Psoas muscle (tissue), 8 donors: ENCODE measurements around the gene GPR135. TPM values are rescaled to one million over a fixed set of nuclear protein-coding genes. Genes with fewer than 3 reads are reported as not detected.

ENCODE experiments used
- ATAC-seq, 4 donors: fragments of 200-7000 bp; cut with Tn5 transposase; one replicate each; pipeline ENCODE4 v1.9.1; 2020; ENCODE audit warnings: moderate library complexity in 3 of 4, mild to moderate bottlenecking in 2 of 4
- DNase-seq, 2 donors: peaks; one replicate each; pipeline ENCODE4 v3.0.0-alpha.2; 2020
- H3K27ac ChIP-seq: fragments of 200-600 bp; one replicate; pipeline ENCODE4 v1.8.0; 2022
- H3K27me3 ChIP-seq, 3 donors: fragments of 200-600 bp in 1 of 3; one replicate each; pipeline versions ENCODE4 v1.6.1 to v1.8.0; 2013 to 2022; ENCODE audit warnings: low read length in 2 of 3, mild to moderate bottlenecking in 2 of 3, moderate library complexity in 1 of 3; ENCODE audit not compliant: insufficient read depth in 3 of 3
- H3K36me3 ChIP-seq, 2 donors: fragments of 200-600 bp in 1 of 2; one replicate each; pipeline versions ENCODE4 v1.6.1 to v1.8.0; 2013 to 2022; ENCODE audit warnings: low read depth in 1 of 2, mild to moderate bottlenecking in 1 of 2, moderate library complexity in 1 of 2; ENCODE audit not compliant: insufficient read depth in 1 of 2
- H3K4me1 ChIP-seq: fragments of 200-600 bp; one replicate; pipeline ENCODE4 v1.8.0; 2022
- H3K4me3 ChIP-seq: fragments of 200-600 bp; one replicate; pipeline ENCODE4 v1.8.0; 2022; ENCODE audit warnings: mild to moderate bottlenecking
- H3K9me3 ChIP-seq: fragments of 200-600 bp; one replicate; pipeline ENCODE4 v1.8.0; 2022
- CTCF ChIP-seq: fragments of 200-600 bp; IDR thresholded peaks from one replicate; pipeline ENCODE4 v1.8.0; 2022; ENCODE audit warnings: antibody characterized with exemption
- WGBS, 3 donors: extraction: QIAGEN DNeasy Blood & Tissue Kit; methylation state at CpG; one replicate each; pipeline versions ENCODE4 v1.1.6 to v1.1.7; 2013; 5-methylcytosine and 5-hydroxymethylcytosine counted together
- intact Hi-C, 2 donors: fragments of 100-400 bp; cut with DNase I; formaldehyde crosslinking; loops; one replicate each; pipeline versions ENCODE4 v1.11.0 to v1.14.2; 2022
- polyA plus RNA-seq, 3 donors: library from polyadenylated mRNA; stranded (reverse); fragments of 200-250 nt; gene quantifications; one replicate each; pipeline ENCODE4 v1.2.3, GENCODE V29; 2013
- total RNA-seq, 4 donors: library from RNA; stranded (reverse); fragmentation: NEBNext Ultra II Directional in 2 of 4; extraction: Animal tissue kit (Norgen Biotek cat#: 25700) in 2 of 4; gene quantifications; one replicate each; pipeline versions ENCODE4 v1.2.1 to v1.2.4, GENCODE V29; 2021 to 2023
- donor health status: healthy with polysubstance abuse.
- donor health status: DM: no; HTN: no; CAD: no; lungs with moderate emphysema.
- donor health status: Bipolar disorder and iron deficiency.
- donor health status: healthy.
- donor health status: DM: yes; HTN: yes; CAD: no.
- donor health status: DM: no; HTN: no; CAD: no.
- donor health status: DM: no; HTN: no; CAD: no.
- donor health status: DM: yes; HTN: yes; CAD: no.

GPR135 gene
- total and polyA plus RNA-seq, 7 donors: 0.84 to 2.7 (median 1.7) TPM

- Histone ChIP-seq H3K27ac (no peak overlapping the region), H3K36me3 (peaks cover 0 to 70% of the 10 kb centered on the region in 2 donors), H3K9me3 (no peaks in the 10 kb centered on the region), H3K27me3 (no peaks in the 10 kb centered on the region), H3K4me1 (no peaks in the 10 kb centered on the region), H3K4me3 (no peak overlapping the region)
- intact Hi-C loops: loop anchor here in 1 of 2 donors (10.0 kb wide), 1 partner anchor 684 kb away; no protein-coding TSS in a partner anchor
- DNase-seq (no peak), ATAC-seq (no peak)
- 37 to 59% (median 40%) methylated on average over 3 of the region's 3 CpGs for WGBS, 3 donors
- TF ChIP-seq CTCF: no peak
Observed at GRCh38 chr14:59500732-59501131, 35.6 kb upstream of the GPR135 start.

- 31 to 44% (median 34%) methylated on average over 1 of the region's 1 CpG for WGBS, 3 donors
- DNase-seq (no peak), ATAC-seq (no peak)
- peaks cover 5% of the 10 kb centered on the region for H3K4me1 ChIP-seq
- H3K36me3 ChIP-seq: peaks cover 6 to 100% of the 10 kb centered on the region in 2 donors
- no peaks in the 10 kb centered on the region for H3K9me3 ChIP-seq
- H3K4me3 ChIP-seq: no peak overlapping the region
- TF ChIP-seq CTCF: no peak
- intact Hi-C loops: no loop called here
- H3K27me3 ChIP-seq: no peaks in the 10 kb centered on the region
- no peak overlapping the region for H3K27ac ChIP-seq
Observed at GRCh38 chr14:59492384-59492783, 27.2 kb upstream of the GPR135 start.

GRCh38 chr14:59490756-59491155, 25.6 kb upstream of the GPR135 start:
- Histone ChIP-seq H3K27ac (no peak overlapping the region), H3K4me3 (no peak overlapping the region), H3K9me3 (no peaks in the 10 kb centered on the region), H3K36me3 (peaks cover 6 to 83% of the 10 kb centered on the region in 2 donors), H3K27me3 (no peaks in the 10 kb centered on the region), H3K4me1 (peaks cover 15% of the 10 kb centered on the region)
- ATAC-seq (no peak), DNase-seq (no peak)
- no peak for TF ChIP-seq CTCF
- WGBS, 3 donors: 91 to 94% (median 94%) methylated on average over 3 of the region's 3 CpGs
- intact Hi-C loops: no loop called here

GRCh38 chr14:59484639-59485175, 19.5 kb upstream of the GPR135 start:
- DNase-seq (no peak), ATAC-seq (peak; percentile 53 to 71 (median 56))
- no peak for TF ChIP-seq CTCF
- H3K4me1 ChIP-seq: peaks cover 45% of the 10 kb centered on the region
- H3K9me3 ChIP-seq: no peaks in the 10 kb centered on the region
- peak overlapping the region; percentile 92 for H3K27ac ChIP-seq
- 0 to 1% (median 0%) methylated on average over 32 of the region's 32 CpGs for WGBS, 3 donors
- peaks cover 4 to 23% of the 10 kb centered on the region in 2 donors for H3K36me3 ChIP-seq
- intact Hi-C loops: no loop called here
- H3K27me3 ChIP-seq: no peaks in the 10 kb centered on the region
- peak overlapping the region; percentile 93 for H3K4me3 ChIP-seq
